GM12892 (cell line): ENCODE results near the gene AMELY.

ENCODE experiments used
- POLR2A ChIP-seq: IDR thresholded peaks from 2 replicates; pipeline ENCODE4 v1.6.1; 2011; ENCODE audit warnings: low read depth, low read length, control low read depth
- POLR2AphosphoS5 ChIP-seq: IDR thresholded peaks from 2 replicates; pipeline ENCODE4 v1.6.1; 2011; ENCODE audit warnings: low read depth, low read length, control low read depth

DNA sequence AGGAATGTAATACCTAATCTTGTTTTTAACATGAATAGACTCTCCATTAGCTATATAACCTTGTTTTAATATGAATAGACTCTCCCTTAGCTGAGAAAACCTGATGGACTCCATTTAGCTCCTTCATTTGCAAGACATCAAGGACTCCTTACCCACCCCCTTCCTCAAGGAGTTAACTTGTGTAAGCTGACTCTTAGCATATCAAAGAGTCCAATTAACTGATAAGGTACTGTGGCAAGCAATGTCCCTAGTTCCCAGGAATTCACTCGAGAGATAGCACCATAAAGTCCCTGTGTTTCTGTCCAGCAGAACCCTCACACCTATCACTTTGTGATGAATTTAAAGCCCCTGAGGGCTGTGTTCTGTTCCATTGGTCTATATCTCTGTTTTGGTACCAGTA is 16.3 kb downstream of the AMELY start:
- no peak for TF ChIP-seq POLR2AphosphoS5
- TF ChIP-seq POLR2A: no peak
